ENCODE measurements around the gene KRTAP21-2. TPM values are rescaled to one million over a fixed set of nuclear protein-coding genes. Genes with fewer than 3 reads are reported as not detected.

Gene KRTAP21-2
- polyA plus RNA-seq, 2 of the 4 experiments (the other 2 are of a cell fraction): not detected

- ATAC-seq (no peak), FAIRE-seq (no peak), DNase-seq (ENCODE audit: low read depth in 1 of 2, low spot score in 1 of 2) (no peak)
- 25% methylated on average over 3 of the region's 3 CpGs for WGBS (ENCODE audit: missing lambda C conversion rate)
- H3K27ac ChIP-seq: no peak overlapping the region
- ChIA-PET CTCF (no interaction called here), POLR2A (no interaction called here)
- no peak for TF ChIP-seq HDAC2 (IDR thresholded peaks at IDR 0.05)
- no peak for TF ChIP-seq MAX (IDR thresholded peaks at IDR 0.05)
- TF ChIP-seq MAZ (IDR thresholded peaks at IDR 0.05; ENCODE audit: borderline replicate concordance, low read depth, low read length): no peak
- no peaks in the 10 kb centered on the region for H3K4me1 ChIP-seq
- no peak overlapping the region for H3K4me2 ChIP-seq
- H3K9me3 ChIP-seq: no peaks in the 10 kb centered on the region
- H3K4me3 ChIP-seq: no peak overlapping the region
These were observed 32.6 kb downstream of the KRTAP21-2 start for GRCh38 chr21:30714456-30714855.

GRCh38 chr21:30713766-30714165 lies 33.3 kb downstream of the KRTAP21-2 start:
- no peaks in the 10 kb centered on the region for H3K9me3 ChIP-seq
- TF ChIP-seq KDM1A (IDR thresholded peaks at IDR 0.05; ENCODE audit: low read depth) (no peak), PHF8 (IDR thresholded peaks at IDR 0.05; ENCODE audit: borderline replicate concordance, low read depth) (no peak), GATA3 (IDR thresholded peaks at IDR 0.05; ENCODE audit: borderline replicate concordance) (no peak), PBX3 (IDR thresholded peaks at IDR 0.05) (no peak), ZSCAN20 (CRISPR knock-in tag; IDR thresholded peaks at IDR 0.05) (no peak), BCL3 (IDR thresholded peaks at IDR 0.05) (no peak), ZNF302 (CRISPR knock-in tag; IDR thresholded peaks at IDR 0.05) (no peak), CHD4 (IDR thresholded peaks at IDR 0.05; ENCODE audit: borderline replicate concordance) (no peak), RCOR1 (IDR thresholded peaks at IDR 0.05; ENCODE audit: low read depth, low read length) (no peak), MAZ (IDR thresholded peaks at IDR 0.05; ENCODE audit: borderline replicate concordance, low read depth, low read length) (no peak), JUN (IDR thresholded peaks at IDR 0.05) (no peak), CTCF (IDR thresholded peaks at IDR 0.05) (no peak), HMGXB4 (CRISPR knock-in tag; IDR thresholded peaks at IDR 0.05; ENCODE audit: borderline replicate concordance) (no peak), TP53 (CRISPR knock-in tag; IDR thresholded peaks at IDR 0.05) (no peak)
- ChIA-PET POLR2A (no interaction called here), CTCF (no interaction called here)
- no peak overlapping the region for H3K4me2 ChIP-seq
- DNase-seq (ENCODE audit: low read depth in 1 of 2, low spot score in 1 of 2) (no peak), FAIRE-seq (no peak), ATAC-seq (no peak)
- WGBS (ENCODE audit: missing lambda C conversion rate): 30% methylated on average over 3 of the region's 3 CpGs
- no peak overlapping the region for H3K4me3 ChIP-seq
- H3K27ac ChIP-seq: no peak overlapping the region
- H3K4me1 ChIP-seq: no peaks in the 10 kb centered on the region

GRCh38 chr21:30710499-30710898 lies 36.6 kb downstream of the KRTAP21-2 start:
- ChIA-PET POLR2A (no interaction called here), CTCF (no interaction called here)
- Histone ChIP-seq H3K4me3 (no peak overlapping the region), H3K4me2 (no peak overlapping the region), H3K9me3 (no peaks in the 10 kb centered on the region), H3K4me1 (no peaks in the 10 kb centered on the region), H3K27ac (no peak overlapping the region)
- WGBS (ENCODE audit: missing lambda C conversion rate): 0% methylated on average over 3 of the region's 3 CpGs
- ATAC-seq: no peak
- DNase-seq (ENCODE audit: low read depth in 1 of 2, low spot score in 1 of 2): no peak
- TF ChIP-seq CBX2 (IDR thresholded peaks at IDR 0.05; ENCODE audit: borderline replicate concordance, low read depth): no peak
- TF ChIP-seq SMC3 (IDR thresholded peaks at IDR 0.05): no peak
- TF ChIP-seq POLR2A (IDR thresholded peaks at IDR 0.05; ENCODE audit: low read length): no peak
- no peak for FAIRE-seq

Data from A549 (cell line).